Brain microvascular endothelial cell (primary cell): ENCODE data around the gene ANKRD39.

Experiments
- DNase-seq: peaks from one replicate; pipeline ENCODE4 v3.0.0-alpha.2; 2020
- H3K27ac ChIP-seq: fragments of 250-450 bp; sonication (Bioruptor Pico); 2 replicates; pipeline ENCODE4 v1.5.1; 2020; ENCODE audit warnings: mild to moderate bottlenecking, moderate library complexity
- H3K27me3 ChIP-seq: fragments of 250-450 bp; sonication (Bioruptor Pico); replicated peaks from 2 replicates; pipeline ENCODE4 v1.5.1; 2020; ENCODE audit warnings: mild to moderate bottlenecking
- H3K36me3 ChIP-seq: fragments of 250-450 bp; sonication (Bioruptor Pico); replicated peaks from 2 replicates; pipeline ENCODE4 v1.5.1; 2020; ENCODE audit warnings: mild to moderate bottlenecking
- H3K4me3 ChIP-seq: 2 replicates; pipeline ENCODE4 v1.5.1; 2011; ENCODE audit warnings: low read depth, mild to moderate bottlenecking, control low read depth, low read length, moderate library complexity
- in situ Hi-C: cut with HindIII; loops from 2 replicates; pipeline ENCODE4 v1.10.0; 2017; ENCODE audit warnings: low sequenced_read_pairs, low pct_ligation_motif_present
- TF ChIP-seq, protein P1 (sequence below): IDR thresholded peaks from 2 replicates; pipeline ENCODE4 v1.5.1; 2011; ENCODE audit warnings: low read depth, mild to moderate bottlenecking, moderate library complexity, low read length, control low read depth, inconsistent platforms; ENCODE audit errors: missing control alignments

Gene ANKRD39

DNA sequence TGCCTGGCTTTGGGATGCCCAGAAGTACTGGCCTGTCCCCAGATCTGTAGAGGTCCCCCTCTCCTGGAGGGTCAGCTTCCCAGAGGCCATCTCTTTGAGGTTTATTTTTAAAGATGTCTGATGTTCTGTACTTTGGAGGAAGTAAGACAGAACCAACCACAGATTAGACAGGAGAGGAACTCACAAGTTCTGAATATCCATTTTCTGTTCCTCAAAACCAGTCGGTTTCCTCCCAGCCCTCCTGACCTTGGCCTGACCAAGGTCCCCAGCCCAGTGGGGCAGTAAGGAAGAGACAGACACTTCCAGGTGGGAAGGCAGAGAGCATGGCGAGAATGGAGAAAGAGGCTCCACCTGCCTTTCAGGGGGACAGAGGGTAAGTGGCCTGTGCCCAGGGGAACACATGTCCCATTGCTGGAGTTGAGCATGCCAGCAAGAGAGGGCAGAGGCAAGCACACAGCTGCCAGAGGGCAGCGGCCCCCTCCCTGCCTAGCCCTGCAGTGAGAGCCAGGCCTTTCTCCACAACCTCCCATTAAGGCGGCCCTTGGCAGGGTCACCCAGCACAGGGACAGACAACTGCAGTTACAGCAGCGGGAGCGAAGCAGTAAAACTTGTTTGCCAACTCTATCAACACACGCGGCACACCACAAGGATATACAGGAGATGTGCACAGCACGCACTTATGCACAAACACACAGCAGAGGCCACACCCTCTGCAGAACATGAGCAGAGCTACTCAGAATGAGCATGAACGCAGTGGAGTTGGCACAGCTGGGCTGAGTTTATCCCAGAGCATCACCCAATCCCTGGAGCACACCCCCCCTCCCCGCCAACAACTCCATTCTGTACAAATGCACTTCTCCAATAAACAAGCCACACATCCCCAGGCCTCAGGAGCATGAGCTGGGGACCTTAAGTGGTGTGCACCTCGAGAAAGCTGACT lies 30.5 kb upstream of the ANKRD39 start:
- TF ChIP-seq, protein P1, sequence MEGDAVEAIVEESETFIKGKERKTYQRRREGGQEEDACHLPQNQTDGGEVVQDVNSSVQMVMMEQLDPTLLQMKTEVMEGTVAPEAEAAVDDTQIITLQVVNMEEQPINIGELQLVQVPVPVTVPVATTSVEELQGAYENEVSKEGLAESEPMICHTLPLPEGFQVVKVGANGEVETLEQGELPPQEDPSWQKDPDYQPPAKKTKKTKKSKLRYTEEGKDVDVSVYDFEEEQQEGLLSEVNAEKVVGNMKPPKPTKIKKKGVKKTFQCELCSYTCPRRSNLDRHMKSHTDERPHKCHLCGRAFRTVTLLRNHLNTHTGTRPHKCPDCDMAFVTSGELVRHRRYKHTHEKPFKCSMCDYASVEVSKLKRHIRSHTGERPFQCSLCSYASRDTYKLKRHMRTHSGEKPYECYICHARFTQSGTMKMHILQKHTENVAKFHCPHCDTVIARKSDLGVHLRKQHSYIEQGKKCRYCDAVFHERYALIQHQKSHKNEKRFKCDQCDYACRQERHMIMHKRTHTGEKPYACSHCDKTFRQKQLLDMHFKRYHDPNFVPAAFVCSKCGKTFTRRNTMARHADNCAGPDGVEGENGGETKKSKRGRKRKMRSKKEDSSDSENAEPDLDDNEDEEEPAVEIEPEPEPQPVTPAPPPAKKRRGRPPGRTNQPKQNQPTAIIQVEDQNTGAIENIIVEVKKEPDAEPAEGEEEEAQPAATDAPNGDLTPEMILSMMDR, result no peak
- in situ Hi-C loops, result no loop called here
- H3K27me3 ChIP-seq, result no peaks in the 10 kb centered on the region

DNA sequence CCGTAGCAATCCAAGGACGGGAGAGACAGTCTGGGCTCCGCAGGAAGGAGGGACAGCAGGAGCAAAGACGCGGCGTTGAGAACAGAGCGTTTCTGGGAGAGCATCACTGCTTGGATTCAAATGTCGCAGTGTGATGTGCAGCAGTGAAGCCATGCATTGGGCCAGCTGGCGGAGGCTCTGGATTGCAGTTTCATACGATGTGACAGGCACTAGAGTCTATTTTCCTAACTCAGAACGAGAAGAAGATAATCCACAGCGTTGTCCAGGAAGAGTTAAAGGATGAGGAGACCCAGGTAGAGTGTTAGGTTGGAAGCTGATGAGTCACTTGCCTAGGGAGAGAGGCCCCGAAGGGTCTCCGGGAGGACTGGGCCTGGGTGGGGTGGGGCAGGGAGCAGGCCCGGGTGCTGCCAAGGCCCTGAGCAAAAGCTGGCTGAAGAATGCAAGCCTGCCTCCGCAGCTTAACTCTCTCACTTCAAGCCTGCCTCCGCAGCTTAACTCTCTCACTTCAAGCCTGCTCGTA lies 29.7 kb upstream of the ANKRD39 start:
- DNase-seq, result no peak
- H3K4me3 ChIP-seq, result no peak overlapping the region
- H3K27me3 ChIP-seq, result no peaks in the 10 kb centered on the region
- no peaks in the 10 kb centered on the region for H3K36me3 ChIP-seq
- TF ChIP-seq, protein P1, result no peak
- in situ Hi-C loops, result no loop called here
- no peak overlapping the region for H3K27ac ChIP-seq

More for the DNA sequence above, 30.5 kb upstream of the ANKRD39 start:
- Histone ChIP-seq H3K36me3 (no peaks in the 10 kb centered on the region), H3K4me3 (no peak overlapping the region), H3K27ac (no peak overlapping the region)
- no peak for DNase-seq

DNA sequence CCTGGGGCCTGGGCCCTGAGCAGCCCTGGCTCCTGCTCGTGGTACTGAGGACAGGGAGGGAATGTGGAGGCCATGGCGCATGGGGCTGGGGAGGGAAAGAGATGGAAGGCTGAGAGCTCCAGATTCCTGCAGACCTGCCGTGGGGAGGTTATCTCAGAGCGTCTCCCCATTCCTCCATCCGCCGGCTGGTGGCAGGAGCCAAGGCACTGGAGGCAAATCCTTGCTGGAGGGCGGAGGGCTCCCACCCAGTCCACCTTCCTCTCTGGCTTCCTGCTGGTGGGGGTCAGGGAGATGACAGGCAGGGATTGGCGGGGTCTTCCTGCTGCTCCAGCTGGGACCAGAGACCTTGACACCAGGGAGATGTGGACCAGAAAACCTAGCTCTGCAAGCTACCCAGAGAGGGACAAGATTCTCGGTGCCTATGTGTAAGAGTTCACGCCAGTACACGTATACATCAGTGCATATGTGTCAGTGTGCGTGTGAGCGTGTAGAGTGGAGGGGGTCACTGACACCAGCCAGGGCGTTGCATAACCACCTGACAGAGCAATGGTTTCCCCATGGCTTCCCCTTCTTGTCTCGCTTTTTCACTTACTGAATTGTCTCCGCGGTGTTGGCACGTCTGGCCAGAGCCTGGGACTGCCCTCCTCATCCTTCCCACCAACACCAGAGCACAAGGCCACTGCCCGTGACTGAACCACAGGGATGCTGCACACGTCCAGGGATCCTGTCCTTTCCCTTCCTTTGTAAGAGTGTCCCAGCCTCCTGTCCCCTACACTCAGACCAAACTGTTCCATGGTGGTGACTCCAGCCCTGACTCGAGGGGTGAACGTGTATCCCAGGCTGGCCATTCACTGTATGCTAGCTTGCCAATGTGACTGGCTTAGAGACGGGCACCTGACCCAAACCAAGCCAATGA lies 27.9 kb upstream of the ANKRD39 start:
- in situ Hi-C loops, result no loop called here
- TF ChIP-seq, protein P1, result no peak
- no peaks in the 10 kb centered on the region for H3K36me3 ChIP-seq

DNA sequence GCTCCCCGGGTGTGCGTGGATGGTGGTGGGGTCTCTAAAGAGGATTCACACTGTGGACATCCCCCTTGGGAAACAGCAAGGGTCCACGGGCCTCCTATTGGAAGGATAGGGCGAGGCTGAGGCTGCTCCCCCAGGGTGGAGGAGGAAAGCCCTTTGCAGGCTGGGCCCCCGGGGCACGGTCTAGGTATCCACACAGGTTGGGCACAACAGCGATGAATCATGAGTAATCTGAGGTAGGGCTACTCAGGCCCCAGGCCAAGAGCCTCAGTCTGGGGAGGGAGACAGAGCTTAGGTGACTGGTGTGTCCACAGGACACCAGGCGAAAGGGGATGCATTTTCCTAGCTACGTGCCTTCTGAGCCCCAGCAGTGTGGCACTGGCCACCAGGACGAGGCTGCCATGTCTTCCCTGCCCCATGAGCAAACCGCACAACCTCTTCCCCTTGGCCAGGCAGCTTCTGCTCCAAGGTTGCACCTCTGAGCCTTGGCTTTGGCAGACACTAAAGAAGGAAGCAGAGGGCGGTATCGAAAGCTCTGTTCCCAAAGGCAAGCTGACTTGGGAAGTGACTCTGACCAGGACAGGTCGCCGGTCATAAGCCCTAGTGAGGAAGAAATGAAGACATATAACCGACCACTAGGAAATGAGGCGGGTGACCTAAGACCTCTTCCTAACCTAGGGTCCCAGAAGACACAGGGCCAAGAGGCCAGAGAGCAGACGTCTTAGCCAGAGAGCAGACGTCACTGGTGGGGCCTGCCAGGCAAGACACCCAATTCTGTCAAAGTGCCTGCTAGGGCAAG lies 26.7 kb upstream of the ANKRD39 start:
- Histone ChIP-seq H3K27me3 (no peaks in the 10 kb centered on the region), H3K27ac (no peak overlapping the region), H3K4me3 (no peak overlapping the region), H3K36me3 (no peaks in the 10 kb centered on the region)
- in situ Hi-C loops, result no loop called here
- TF ChIP-seq, protein P1, result no peak
- DNase-seq, result no peak

More for the DNA sequence above, 27.9 kb upstream of the ANKRD39 start:
- DNase-seq, result no peak
- no peaks in the 10 kb centered on the region for H3K27me3 ChIP-seq
- H3K4me3 ChIP-seq, result no peak overlapping the region
- H3K27ac ChIP-seq, result no peak overlapping the region

DNA sequence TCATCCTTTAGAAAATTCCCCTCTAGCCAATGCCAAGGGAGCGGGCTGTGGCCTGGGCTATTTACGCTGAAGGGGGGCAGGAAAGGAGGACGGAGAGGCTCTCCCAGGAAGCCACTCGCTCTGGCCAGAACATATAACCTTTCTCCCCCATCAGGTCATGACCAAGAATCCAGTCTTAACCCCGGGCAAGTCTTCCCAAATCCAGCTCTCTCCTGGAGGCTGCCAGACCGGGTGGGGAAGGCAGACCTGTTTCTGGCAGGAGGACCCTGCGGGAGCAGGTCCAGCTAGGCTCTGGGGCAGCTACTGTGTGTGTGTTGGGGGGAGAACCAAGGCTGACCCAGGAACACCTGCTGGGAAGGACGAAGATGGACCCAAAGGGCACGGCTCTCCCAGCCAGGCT lies 25.5 kb upstream of the ANKRD39 start:
- no peak for DNase-seq
- TF ChIP-seq, protein P1, result no peak
- H3K27me3 ChIP-seq, result no peaks in the 10 kb centered on the region
- H3K4me3 ChIP-seq, result no peak overlapping the region
- no peak overlapping the region for H3K27ac ChIP-seq
- in situ Hi-C loops, result no loop called here
- H3K36me3 ChIP-seq, result no peaks in the 10 kb centered on the region
